MCF 10A (cell line): Measurements from ENCODE around the gene PPTC7. TPM values are rescaled to one million over a fixed set of nuclear protein-coding genes. Genes with fewer than 3 reads are reported as not detected.

Experiments
- BruUV-seq: library from RNA; stranded (reverse); fragments of 400-500 nt; replicated peaks from 2 replicates; lab custom pipeline; 2021; lab: Mats Ljungman, UMichigan
- CTCF ChIA-PET: fragments of 300-600 bp; sonication (Branson Sonifier 250); formaldehyde crosslinking; extraction: SDS; loops from one replicate; lab custom pipeline; 2021; ENCODE audit warnings: antibody characterized with exemption, inconsistent platforms; lab: Yijun Ruan, JAX
- POLR2A ChIA-PET: fragments of 300-600, 350-650 bp; sonication (Branson Sonifier 250); formaldehyde crosslinking; extraction: SDS; loops from one replicate; lab custom pipeline; 2020; ENCODE audit warnings: antibody characterized with exemption, inconsistent platforms; lab: Yijun Ruan, JAX
- DNase-seq: peaks from one replicate; pipeline ENCODE4 v3.0.0-alpha.2; 2018; ENCODE audit not compliant: unreplicated experiment
- H3K27ac Mint-ChIP-seq: one replicate; pipeline ENCODE4 v1.8.0; 2022; ENCODE audit warnings: mild to moderate bottlenecking, low read depth, mixed read lengths; ENCODE audit not compliant: unreplicated experiment
- H3K27me3 Mint-ChIP-seq: one replicate; pipeline ENCODE4 v1.8.0; 2022; ENCODE audit warnings: mixed read lengths; ENCODE audit not compliant: insufficient read depth, unreplicated experiment
- H3K36me3 Mint-ChIP-seq: one replicate; pipeline ENCODE4 v1.8.0; 2022; ENCODE audit warnings: mild to moderate bottlenecking, moderate library complexity, mixed read lengths; ENCODE audit not compliant: insufficient read depth, unreplicated experiment
- H3K4me1 Mint-ChIP-seq: one replicate; pipeline ENCODE4 v1.8.0; 2022; ENCODE audit warnings: mixed read lengths; ENCODE audit not compliant: insufficient read depth, unreplicated experiment
- H3K4me3 Mint-ChIP-seq: one replicate; pipeline ENCODE4 v1.8.0; 2022; ENCODE audit warnings: mild to moderate bottlenecking, moderate library complexity, mixed read lengths; ENCODE audit not compliant: unreplicated experiment
- H3K9me3 Mint-ChIP-seq: one replicate; pipeline ENCODE4 v1.8.0; 2022; ENCODE audit warnings: mixed read lengths; ENCODE audit not compliant: unreplicated experiment
- CTCF ChIP-seq: fragments of 200-600 bp; IDR thresholded peaks from one replicate; pipeline ENCODE4 v1.8.0; 2022; ENCODE audit warnings: antibody characterized with exemption, mild to moderate bottlenecking; ENCODE audit not compliant: unreplicated experiment
- intact Hi-C: fragments of 100-400 bp; cut with micrococcal nuclease; formaldehyde crosslinking; loops from 2 replicates; pipeline ENCODE4 v1.14.1; 2022
- total RNA-seq: library from RNA; stranded (reverse); gene quantifications from 2 replicates; pipeline ENCODE4 v1.2.3, GENCODE V29; 2022

Gene PPTC7
- total RNA-seq, 1 experiment from 2014 or later, result 36.5 TPM

- no peak for DNase-seq
- H3K27ac Mint-ChIP-seq, result no peak overlapping the region
- H3K4me1 Mint-ChIP-seq, result no peaks in the 10 kb centered on the region
- H3K36me3 Mint-ChIP-seq, result no peaks in the 10 kb centered on the region
- ChIA-PET POLR2A (no interaction called here), CTCF (interaction anchor here (0.7 to 12.2 kb wide), 2 partner anchors 11 to 84 kb away, joined by 3 to 239 read pairs; no protein-coding TSS in a partner anchor)
- intact Hi-C loops, result no loop called here
- H3K9me3 Mint-ChIP-seq, result no peaks in the 10 kb centered on the region
- H3K27me3 Mint-ChIP-seq, result no peaks in the 10 kb centered on the region
- no TSS peak for BruUV-seq
- no peak for TF ChIP-seq CTCF
- no peak overlapping the region for H3K4me3 Mint-ChIP-seq
These were observed 66.1 kb downstream of the PPTC7 start for GRCh38 chr12:110516995-110517394.

- Mint-ChIP-seq H3K9me3 (no peaks in the 10 kb centered on the region), H3K27me3 (no peaks in the 10 kb centered on the region), H3K27ac (peak overlapping the region; percentile 4), H3K4me3 (no peak overlapping the region), H3K4me1 (no peaks in the 10 kb centered on the region), H3K36me3 (no peaks in the 10 kb centered on the region)
- ChIA-PET CTCF (interaction anchor here (1.3 to 12.2 kb wide), 2 partner anchors 34 to 86 kb away, joined by 3 to 239 read pairs; no protein-coding TSS in a partner anchor), POLR2A (interaction anchor here (0.5 to 3.7 kb wide), 10 partner anchors 10 to 87 kb away, joined by 3 to 19 read pairs (median 7); partner anchors contain the start of genes FAM216A, GPN3, RAD9B and VPS29)
- BruUV-seq, result no TSS peak
- no peak for TF ChIP-seq CTCF
- DNase-seq, result no peak
- intact Hi-C loops, result no loop called here
These were observed 68.8 kb downstream of the PPTC7 start for GRCh38 chr12:110514363-110514762.

- CTCF ChIA-PET, result interaction anchor here (0.6 to 12.2 kb wide), 10 partner anchors 10 to 410 kb away, joined by 3 to 239 read pairs (median 10); partner anchors contain the start of genes ARPC3, RAD9B and VPS29
- intact Hi-C loops, result loop anchor here (2.0 kb wide), 3 partner anchors 29 to 375 kb away; no protein-coding TSS in a partner anchor
- POLR2A ChIA-PET, result interaction anchor here (1.0 to 3.7 kb wide), 12 partner anchors 9 to 88 kb away, joined by 3 to 19 read pairs (median 4); partner anchors contain the start of genes RAD9B and VPS29
- TF ChIP-seq CTCF, result no peak
- Mint-ChIP-seq H3K27me3 (no peaks in the 10 kb centered on the region), H3K4me1 (no peaks in the 10 kb centered on the region), H3K36me3 (no peaks in the 10 kb centered on the region), H3K9me3 (no peaks in the 10 kb centered on the region), H3K27ac (peak overlapping the region; percentile 4), H3K4me3 (no peak overlapping the region)
- BruUV-seq, result no TSS peak
- no peak for DNase-seq
These were observed 69.3 kb downstream of the PPTC7 start for GRCh38 chr12:110513842-110514241.

GRCh38 chr12:110508071-110508586 is 75.0 kb downstream of the PPTC7 start:
- CTCF ChIA-PET, result interaction anchor here (0.7 to 12.2 kb wide), 3 partner anchors 38 to 93 kb away, joined by 3 to 239 read pairs (median 5); partner anchors contain the start of gene ARPC3
- H3K9me3 Mint-ChIP-seq, result no peaks in the 10 kb centered on the region
- H3K36me3 Mint-ChIP-seq, result no peaks in the 10 kb centered on the region
- no peaks in the 10 kb centered on the region for H3K27me3 Mint-ChIP-seq
- no peak overlapping the region for H3K27ac Mint-ChIP-seq
- no TSS peak for BruUV-seq
- no peaks in the 10 kb centered on the region for H3K4me1 Mint-ChIP-seq
- no peak for DNase-seq
- intact Hi-C loops, result no loop called here
- no peak overlapping the region for H3K4me3 Mint-ChIP-seq
- POLR2A ChIA-PET, result interaction anchor here (0.6 to 2.6 kb wide), 3 partner anchors 29 to 39 kb away, joined by 3 to 11 read pairs (median 5); partner anchors contain the start of genes FAM216A and GPN3
- TF ChIP-seq CTCF, result no peak
